ENCODE measurements around the gene SENP1. TPM values are rescaled to one million over a fixed set of nuclear protein-coding genes. Genes with fewer than 3 reads are reported as not detected.

SENP1 gene
- polyA plus RNA-seq, 3 donors = 5.2 to 8.0 (median 6.0) TPM

DNA sequence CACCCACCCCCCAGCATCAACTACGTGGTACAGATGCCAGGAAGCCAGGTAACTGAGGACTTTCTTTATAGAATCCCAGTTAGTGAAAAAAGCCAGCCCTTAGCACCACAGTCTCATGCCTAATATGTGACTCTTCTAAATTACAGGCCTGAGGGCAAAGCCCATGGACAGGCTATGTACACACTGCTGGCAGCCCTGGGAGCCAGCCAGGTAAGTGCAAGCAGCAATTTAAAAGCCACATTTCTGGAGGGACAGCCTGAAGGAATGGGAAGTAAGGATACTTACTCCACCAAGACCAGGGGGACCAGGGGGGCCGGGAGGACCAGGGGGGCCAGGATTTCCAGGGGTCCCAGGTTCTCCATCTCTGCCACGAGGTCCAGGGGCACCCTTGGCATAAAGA is 108.6 kb downstream of the SENP1 start:
- Histone ChIP-seq H3K9me3 (replicated peaks in 1 of 2; ENCODE audit: control insufficient read depth in 1 of 2, insufficient read depth in 1 of 2, low read length in 2 of 2) (peaks cover 0 to 13% of the 10 kb centered on the region in 2 donors), H3K36me3 (replicated peaks in 1 of 2; ENCODE audit: control insufficient read depth in 1 of 2, insufficient read depth in 2 of 2, low read length in 2 of 2) (no peaks in the 10 kb centered on the region), H2AFZ (ENCODE audit: insufficient read depth, low read depth, low read length, poor library complexity, severe bottlenecking) (no peak overlapping the region), H3K27me3 (ENCODE audit: control insufficient read depth in 2 of 2, insufficient read depth in 2 of 2, low read length in 2 of 2) (peaks cover 33 to 69% of the 10 kb centered on the region in 2 donors), H4K20me1 (ENCODE audit: insufficient read depth, low read length) (no peaks in the 10 kb centered on the region), H3K4me2 (replicated peaks; ENCODE audit: extremely low read depth, low read length, poor library complexity, severe bottlenecking) (no peak overlapping the region), H3K9ac (ENCODE audit: insufficient read depth, low read length, poor library complexity, severe bottlenecking) (no peak overlapping the region), H3K27ac (ENCODE audit: low read depth in 1 of 2, low read length in 2 of 2) (no peak overlapping the region), H3K4me3 (replicated peaks in 1 of 3; ENCODE audit: low read depth in 2 of 3, low read length in 3 of 3) (no peak overlapping the region), H3K79me2 (ENCODE audit: insufficient read depth, low read length) (no peaks in the 10 kb centered on the region), H3K4me1 (ENCODE audit: control insufficient read depth in 1 of 2, insufficient read depth in 2 of 2, low read length in 2 of 2) (peaks cover 6 to 11% of the 10 kb centered on the region in 2 donors)
- Mint-ChIP-seq H3K36me3 (peaks cover 0 to 3% of the 10 kb centered on the region in 2 donors), H3K4me3 (no peak overlapping the region), H3K27me3 (ENCODE audit: low read depth in 3 of 3) (peaks cover 65 to 79% (median 76%) of the 10 kb centered on the region in 3 donors), H3K9me3 (peaks cover 0 to 8% (median 3%) of the 10 kb centered on the region in 7 donors), H3K4me1 (peaks cover 16% of the 10 kb centered on the region), H3K27ac (no peak overlapping the region)
- WGBS (ENCODE audit: insufficient coverage) = 83% methylated on average over 3 of the region's 3 CpGs
- TF ChIP-seq, protein P1, sequence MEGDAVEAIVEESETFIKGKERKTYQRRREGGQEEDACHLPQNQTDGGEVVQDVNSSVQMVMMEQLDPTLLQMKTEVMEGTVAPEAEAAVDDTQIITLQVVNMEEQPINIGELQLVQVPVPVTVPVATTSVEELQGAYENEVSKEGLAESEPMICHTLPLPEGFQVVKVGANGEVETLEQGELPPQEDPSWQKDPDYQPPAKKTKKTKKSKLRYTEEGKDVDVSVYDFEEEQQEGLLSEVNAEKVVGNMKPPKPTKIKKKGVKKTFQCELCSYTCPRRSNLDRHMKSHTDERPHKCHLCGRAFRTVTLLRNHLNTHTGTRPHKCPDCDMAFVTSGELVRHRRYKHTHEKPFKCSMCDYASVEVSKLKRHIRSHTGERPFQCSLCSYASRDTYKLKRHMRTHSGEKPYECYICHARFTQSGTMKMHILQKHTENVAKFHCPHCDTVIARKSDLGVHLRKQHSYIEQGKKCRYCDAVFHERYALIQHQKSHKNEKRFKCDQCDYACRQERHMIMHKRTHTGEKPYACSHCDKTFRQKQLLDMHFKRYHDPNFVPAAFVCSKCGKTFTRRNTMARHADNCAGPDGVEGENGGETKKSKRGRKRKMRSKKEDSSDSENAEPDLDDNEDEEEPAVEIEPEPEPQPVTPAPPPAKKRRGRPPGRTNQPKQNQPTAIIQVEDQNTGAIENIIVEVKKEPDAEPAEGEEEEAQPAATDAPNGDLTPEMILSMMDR (IDR thresholded peaks at IDR 0.05) = no peak
- DNase-seq = no peak
- intact Hi-C loops (cut with micrococcal nuclease) = no loop called here

DNA sequence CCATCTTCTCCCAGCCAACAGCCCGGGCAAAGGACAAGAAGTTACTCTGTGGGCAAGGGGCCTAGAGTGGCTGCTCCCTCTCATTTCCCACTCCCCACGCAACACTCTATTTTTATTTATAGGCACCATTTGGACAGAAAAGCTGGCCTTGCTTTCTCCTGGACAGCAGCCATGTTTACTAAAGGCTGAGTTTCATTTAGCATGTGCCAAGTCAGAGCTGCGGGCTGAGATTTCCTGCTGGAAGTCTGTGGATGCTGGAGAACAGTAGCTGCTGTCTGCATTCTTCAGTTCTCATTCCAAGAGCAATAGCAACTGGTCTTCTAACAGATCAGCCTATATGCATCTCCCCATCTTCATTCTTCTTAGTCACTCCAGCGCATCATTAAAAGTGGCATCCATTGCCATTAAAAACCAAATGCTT is 109.9 kb downstream of the SENP1 start:
- peaks cover 3% of the 10 kb centered on the region for H3K4me1 Mint-ChIP-seq
- peaks cover 0 to 5% (median 0%) of the 10 kb centered on the region in 7 donors for H3K9me3 Mint-ChIP-seq
- no peak overlapping the region for H3K27ac Mint-ChIP-seq
- Histone ChIP-seq H3K79me2 (ENCODE audit: insufficient read depth, low read length) (no peaks in the 10 kb centered on the region), H3K4me1 (ENCODE audit: control insufficient read depth in 1 of 2, insufficient read depth in 2 of 2, low read length in 2 of 2) (no peaks in the 10 kb centered on the region), H3K36me3 (replicated peaks in 1 of 2; ENCODE audit: control insufficient read depth in 1 of 2, insufficient read depth in 2 of 2, low read length in 2 of 2) (no peaks in the 10 kb centered on the region), H3K27me3 (ENCODE audit: control insufficient read depth in 2 of 2, insufficient read depth in 2 of 2, low read length in 2 of 2) (peaks cover 26 to 60% of the 10 kb centered on the region in 2 donors), H3K9me3 (replicated peaks in 1 of 2; ENCODE audit: control insufficient read depth in 1 of 2, insufficient read depth in 1 of 2, low read length in 2 of 2) (peaks cover 0 to 4% of the 10 kb centered on the region in 2 donors), H3K4me2 (replicated peaks; ENCODE audit: extremely low read depth, low read length, poor library complexity, severe bottlenecking) (no peak overlapping the region), H2AFZ (ENCODE audit: insufficient read depth, low read depth, low read length, poor library complexity, severe bottlenecking) (no peak overlapping the region), H3K27ac (ENCODE audit: low read depth in 1 of 2, low read length in 2 of 2) (no peak overlapping the region), H3K9ac (ENCODE audit: insufficient read depth, low read length, poor library complexity, severe bottlenecking) (no peak overlapping the region), H4K20me1 (ENCODE audit: insufficient read depth, low read length) (no peaks in the 10 kb centered on the region), H3K4me3 (replicated peaks in 1 of 3; ENCODE audit: low read depth in 2 of 3, low read length in 3 of 3) (no peak overlapping the region)
- peaks cover 58 to 74% (median 72%) of the 10 kb centered on the region in 3 donors for H3K27me3 Mint-ChIP-seq (ENCODE audit: low read depth in 3 of 3)
- H3K4me3 Mint-ChIP-seq = no peak overlapping the region
- WGBS (ENCODE audit: insufficient coverage) = 86% methylated on average over 1 of the region's 4 CpGs
- TF ChIP-seq, protein P1 (IDR thresholded peaks at IDR 0.05) = no peak
- no peak for DNase-seq
- intact Hi-C loops (cut with micrococcal nuclease) = no loop called here
- H3K36me3 Mint-ChIP-seq = no peaks in the 10 kb centered on the region

Data from CD14-positive monocyte (primary cell).